Peyer's patch (tissue), 4 donors: ENCODE results near the gene ARHGAP24.

ENCODE experiments used
- CTCF ChIP-seq, 6 experiments: fragments of 450-650 bp in 4 of 6; fragments of 200-600 bp in 2 of 6; sonication (generic) in 1 of 6; IDR thresholded peaks; one replicate each; pipeline ENCODE4 v1.5.1; 2017 to 2019; ENCODE audit warnings: antibody characterized with exemption in 6 of 6, mild to moderate bottlenecking in 3 of 6, moderate library complexity in 1 of 6
- POLR2A ChIP-seq, 2 donors: fragments of 450-650 bp; IDR thresholded peaks; one replicate each; pipeline ENCODE4 v1.5.1; 2017; ENCODE audit warnings: antibody characterized with exemption in 2 of 2, mild to moderate bottlenecking in 2 of 2, moderate library complexity in 2 of 2

- TF ChIP-seq CTCF (IDR thresholded peaks at IDR 0.05) (no peak), POLR2A (IDR thresholded peaks at IDR 0.05) (no peak)
Observed at GRCh38 chr4:85854546-85854945, 379.6 kb downstream of the ARHGAP24 start.
